A549 (cell line): ENCODE results near the gene SIN3A.

ENCODE experiments used
- CEBPB ChIP-seq, 2 experiments: fragments of >200 bp in 1 of 2; sonication (Bioruptor Twin) in 1 of 2; formaldehyde crosslinking in 1 of 2; IDR thresholded peaks; 2 replicates each; pipeline ENCODE4 v1.6.1; 2012 to 2016
- MAFK ChIP-seq: fragments of 450-650 bp; IDR thresholded peaks from 2 replicates; pipeline ENCODE4 v1.6.1; 2014; ENCODE audit not compliant: partially characterized antibody
- POLR2A ChIP-seq: IDR thresholded peaks from 2 replicates; pipeline ENCODE4 v1.6.1; 2012; ENCODE audit warnings: mild to moderate bottlenecking, low read length
- ZFP36 ChIP-seq: fragments of 450-650 bp; IDR thresholded peaks from 2 replicates; pipeline ENCODE4 v1.6.1; 2014; ENCODE audit warnings: borderline replicate concordance; ENCODE audit not compliant: partially characterized antibody
- TF ChIP-seq, protein P1 (sequence below): fragments of >200 bp; sonication (Bioruptor Twin); formaldehyde crosslinking; IDR thresholded peaks from 3 replicates; pipeline ENCODE4 v1.5.1; 2016
- TF ChIP-seq, protein P2 (sequence below): fragments of 250-450 bp; sonication (Bioruptor Pico); IDR thresholded peaks from 2 replicates; pipeline ENCODE4 v1.5.0; 2020; ENCODE audit warnings: low read depth, mild to moderate bottlenecking, moderate library complexity
- TF ChIP-seq, protein P3 (sequence below): fragments of 250-450 bp; sonication (Bioruptor Pico); IDR thresholded peaks from 2 replicates; pipeline ENCODE4 v1.5.0; 2021; ENCODE audit warnings: mild to moderate bottlenecking, moderate library complexity, borderline replicate concordance
- TF ChIP-seq, protein P4 (sequence below): IDR thresholded peaks from 2 replicates; pipeline ENCODE4 v1.6.1; 2012

DNA sequence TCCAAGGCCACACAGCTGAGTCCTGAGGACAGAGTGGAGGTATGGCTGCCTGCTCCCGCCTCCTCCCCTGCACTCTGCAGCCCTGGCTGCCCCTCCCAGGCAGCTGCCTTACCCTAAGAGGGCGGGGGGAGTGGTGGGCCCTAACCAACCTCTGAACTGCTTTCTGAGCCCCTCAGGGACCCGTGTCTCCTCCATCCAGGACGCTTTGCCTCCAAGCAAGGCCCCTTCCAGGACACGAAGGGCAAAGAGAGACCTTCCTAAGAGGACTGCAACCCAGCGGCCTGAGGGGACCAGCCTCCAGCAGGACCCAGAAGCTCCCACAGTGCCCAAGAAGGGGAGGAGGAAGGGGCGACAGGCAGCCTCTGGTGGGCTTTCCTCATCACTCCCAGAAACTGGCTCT lies 97.0 kb downstream of the SIN3A start:
- no peak for TF ChIP-seq MAFK
- TF ChIP-seq, protein P1, sequence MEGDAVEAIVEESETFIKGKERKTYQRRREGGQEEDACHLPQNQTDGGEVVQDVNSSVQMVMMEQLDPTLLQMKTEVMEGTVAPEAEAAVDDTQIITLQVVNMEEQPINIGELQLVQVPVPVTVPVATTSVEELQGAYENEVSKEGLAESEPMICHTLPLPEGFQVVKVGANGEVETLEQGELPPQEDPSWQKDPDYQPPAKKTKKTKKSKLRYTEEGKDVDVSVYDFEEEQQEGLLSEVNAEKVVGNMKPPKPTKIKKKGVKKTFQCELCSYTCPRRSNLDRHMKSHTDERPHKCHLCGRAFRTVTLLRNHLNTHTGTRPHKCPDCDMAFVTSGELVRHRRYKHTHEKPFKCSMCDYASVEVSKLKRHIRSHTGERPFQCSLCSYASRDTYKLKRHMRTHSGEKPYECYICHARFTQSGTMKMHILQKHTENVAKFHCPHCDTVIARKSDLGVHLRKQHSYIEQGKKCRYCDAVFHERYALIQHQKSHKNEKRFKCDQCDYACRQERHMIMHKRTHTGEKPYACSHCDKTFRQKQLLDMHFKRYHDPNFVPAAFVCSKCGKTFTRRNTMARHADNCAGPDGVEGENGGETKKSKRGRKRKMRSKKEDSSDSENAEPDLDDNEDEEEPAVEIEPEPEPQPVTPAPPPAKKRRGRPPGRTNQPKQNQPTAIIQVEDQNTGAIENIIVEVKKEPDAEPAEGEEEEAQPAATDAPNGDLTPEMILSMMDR, result no peak
- no peak for TF ChIP-seq POLR2A
- no peak for TF ChIP-seq ZFP36
- TF ChIP-seq, protein P2, sequence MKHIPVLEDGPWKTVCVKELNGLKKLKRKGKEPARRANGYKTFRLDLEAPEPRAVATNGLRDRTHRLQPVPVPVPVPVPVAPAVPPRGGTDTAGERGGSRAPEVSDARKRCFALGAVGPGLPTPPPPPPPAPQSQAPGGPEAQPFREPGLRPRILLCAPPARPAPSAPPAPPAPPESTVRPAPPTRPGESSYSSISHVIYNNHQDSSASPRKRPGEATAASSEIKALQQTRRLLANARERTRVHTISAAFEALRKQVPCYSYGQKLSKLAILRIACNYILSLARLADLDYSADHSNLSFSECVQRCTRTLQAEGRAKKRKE (CRISPR knock-in tag), result no peak
- TF ChIP-seq, protein P3, sequence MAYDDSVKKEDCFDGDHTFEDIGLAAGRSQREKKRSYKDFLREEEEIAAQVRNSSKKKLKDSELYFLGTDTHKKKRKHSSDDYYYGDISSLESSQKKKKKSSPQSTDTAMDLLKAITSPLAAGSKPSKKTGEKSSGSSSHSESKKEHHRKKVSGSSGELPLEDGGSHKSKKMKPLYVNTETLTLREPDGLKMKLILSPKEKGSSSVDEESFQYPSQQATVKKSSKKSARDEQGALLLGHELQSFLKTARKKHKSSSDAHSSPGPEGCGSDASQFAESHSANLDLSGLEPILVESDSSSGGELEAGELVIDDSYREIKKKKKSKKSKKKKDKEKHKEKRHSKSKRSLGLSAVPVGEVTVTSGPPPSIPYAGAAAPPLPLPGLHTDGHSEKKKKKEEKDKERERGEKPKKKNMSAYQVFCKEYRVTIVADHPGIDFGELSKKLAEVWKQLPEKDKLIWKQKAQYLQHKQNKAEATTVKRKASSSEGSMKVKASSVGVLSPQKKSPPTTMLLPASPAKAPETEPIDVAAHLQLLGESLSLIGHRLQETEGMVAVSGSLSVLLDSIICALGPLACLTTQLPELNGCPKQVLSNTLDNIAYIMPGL (CRISPR knock-in tag), result no peak
- TF ChIP-seq CEBPB (IDR thresholded peaks at IDR 0.05), result no peak
- TF ChIP-seq, protein P4, sequence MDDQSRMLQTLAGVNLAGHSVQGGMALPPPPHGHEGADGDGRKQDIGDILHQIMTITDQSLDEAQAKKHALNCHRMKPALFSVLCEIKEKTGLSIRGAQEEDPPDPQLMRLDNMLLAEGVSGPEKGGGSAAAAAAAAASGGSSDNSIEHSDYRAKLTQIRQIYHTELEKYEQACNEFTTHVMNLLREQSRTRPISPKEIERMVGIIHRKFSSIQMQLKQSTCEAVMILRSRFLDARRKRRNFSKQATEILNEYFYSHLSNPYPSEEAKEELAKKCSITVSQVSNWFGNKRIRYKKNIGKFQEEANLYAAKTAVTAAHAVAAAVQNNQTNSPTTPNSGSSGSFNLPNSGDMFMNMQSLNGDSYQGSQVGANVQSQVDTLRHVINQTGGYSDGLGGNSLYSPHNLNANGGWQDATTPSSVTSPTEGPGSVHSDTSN, result no peak
